ENCODE results near the gene CLMN. TPM values are rescaled to one million over a fixed set of nuclear protein-coding genes. Genes with fewer than 3 reads are reported as not detected.

The CLMN gene
- total and polyA plus RNA-seq, 2 donors (not counting 1 experiment from before 2014, with no cell fraction given), result 9.6 to 51.5 TPM

GRCh38 chr14:95269493-95269892 is 50.2 kb downstream of the CLMN start:
- H4K20me1 ChIP-seq (ENCODE audit: control insufficient read depth, insufficient read depth, low read length, poor library complexity, severe bottlenecking), result peaks cover 4% of the 10 kb centered on the region
- no peak overlapping the region for H3K4me3 ChIP-seq (ENCODE audit: control extremely low read depth in 1 of 5, extremely low read depth in 1 of 5, insufficient read depth in 1 of 5, low read depth in 2 of 5, low read length in 4 of 5)
- intact Hi-C loops (cut with micrococcal nuclease), result loop anchor here (5.0 to 10.0 kb wide), 3 partner anchors 33 to 265 kb away; partner anchors contain the start of gene GLRX5
- H3K4me2 ChIP-seq (replicated peaks; ENCODE audit: low read depth, low read length, poor library complexity, severe bottlenecking), result no peak overlapping the region
- POLR2A ChIA-PET, result no interaction called here
- no peak for ATAC-seq (ENCODE audit: low read depth)
- DNase-seq, result no peak
- peaks cover 14% of the 10 kb centered on the region for H3K79me2 ChIP-seq (ENCODE audit: control insufficient read depth, insufficient read depth, low read length)
- TF ChIP-seq CTCF (IDR thresholded peaks at IDR 0.05) (no peak), EZH2 (IDR thresholded peaks at IDR 0.05; ENCODE audit: borderline replicate concordance, insufficient read depth, low read depth, low read length, poor library complexity, severe bottlenecking) (no peak)
- Mint-ChIP-seq H3K9me3 (ENCODE audit: insufficient read depth) (peaks cover 4% of the 10 kb centered on the region), H3K4me3 (no peak overlapping the region), H3K27me3 (no peaks in the 10 kb centered on the region), H3K4me1 (peaks cover 42% of the 10 kb centered on the region), H3K27ac (no peak overlapping the region)
- no peak overlapping the region for H3K27ac ChIP-seq (ENCODE audit: low read length in 2 of 2)
- H3K27me3 ChIP-seq (replicated peaks in 1 of 4; ENCODE audit: control extremely low read depth in 1 of 4, control insufficient read depth in 3 of 4, insufficient read depth in 4 of 4, low read length in 3 of 4), result no peaks in the 10 kb centered on the region
- 100% methylated on average over 1 of the region's 2 CpGs for WGBS (ENCODE audit: insufficient coverage)
- H3K9me3 ChIP-seq (ENCODE audit: control extremely low read depth in 1 of 3, control insufficient read depth in 2 of 3, insufficient read depth in 1 of 3, low read length in 2 of 3), result no peaks in the 10 kb centered on the region
- CTCF ChIA-PET, result interaction anchor here (0.9 to 1.3 kb wide), 2 partner anchors 14 to 92 kb away, joined by 3 to 4 read pairs; no protein-coding TSS in a partner anchor
- no peak overlapping the region for H2AFZ ChIP-seq (ENCODE audit: insufficient read depth, low read depth, low read length, poor library complexity, severe bottlenecking)
- H3K4me1 ChIP-seq (ENCODE audit: control insufficient read depth in 2 of 2, insufficient read depth in 2 of 2, low read length in 2 of 2), result peaks cover 16 to 24% of the 10 kb centered on the region in 2 donors
- H3K36me3 ChIP-seq (replicated peaks in 1 of 2; ENCODE audit: control extremely low read depth in 1 of 2, control insufficient read depth in 1 of 2, extremely low read depth in 1 of 2, insufficient read depth in 2 of 2, low read length in 1 of 2), result no peaks in the 10 kb centered on the region
- no peak overlapping the region for H3K9ac ChIP-seq (ENCODE audit: low read length)

GRCh38 chr14:95268350-95268749 is 51.4 kb downstream of the CLMN start:
- no peaks in the 10 kb centered on the region for H3K27me3 ChIP-seq (replicated peaks in 1 of 4; ENCODE audit: control extremely low read depth in 1 of 4, control insufficient read depth in 3 of 4, insufficient read depth in 4 of 4, low read length in 3 of 4)
- CTCF ChIA-PET, result interaction anchor here (0.6 kb wide), 1 partner anchor 36 kb away, joined by 3 read pairs; no protein-coding TSS in a partner anchor

More at GRCh38 chr14:95268350-95268749, 51.4 kb downstream of the CLMN start:
- TF ChIP-seq CTCF (IDR thresholded peaks at IDR 0.05) (no peak), EZH2 (IDR thresholded peaks at IDR 0.05; ENCODE audit: borderline replicate concordance, insufficient read depth, low read depth, low read length, poor library complexity, severe bottlenecking) (no peak)
- Histone ChIP-seq H3K36me3 (replicated peaks in 1 of 2; ENCODE audit: control extremely low read depth in 1 of 2, control insufficient read depth in 1 of 2, extremely low read depth in 1 of 2, insufficient read depth in 2 of 2, low read length in 1 of 2) (no peaks in the 10 kb centered on the region), H3K27ac (ENCODE audit: low read length in 2 of 2) (no peak overlapping the region), H3K79me2 (ENCODE audit: control insufficient read depth, insufficient read depth, low read length) (peaks cover 17% of the 10 kb centered on the region), H4K20me1 (ENCODE audit: control insufficient read depth, insufficient read depth, low read length, poor library complexity, severe bottlenecking) (peaks cover 8% of the 10 kb centered on the region), H3K4me3 (ENCODE audit: control extremely low read depth in 1 of 5, extremely low read depth in 1 of 5, insufficient read depth in 1 of 5, low read depth in 2 of 5, low read length in 4 of 5) (no peak overlapping the region), H3K9me3 (ENCODE audit: control extremely low read depth in 1 of 3, control insufficient read depth in 2 of 3, insufficient read depth in 1 of 3, low read length in 2 of 3) (no peaks in the 10 kb centered on the region), H3K9ac (ENCODE audit: low read length) (no peak overlapping the region), H2AFZ (ENCODE audit: insufficient read depth, low read depth, low read length, poor library complexity, severe bottlenecking) (no peak overlapping the region), H3K4me2 (replicated peaks; ENCODE audit: low read depth, low read length, poor library complexity, severe bottlenecking) (no peak overlapping the region), H3K4me1 (ENCODE audit: control insufficient read depth in 2 of 2, insufficient read depth in 2 of 2, low read length in 2 of 2) (peaks cover 21 to 28% of the 10 kb centered on the region in 2 donors)
- no peak overlapping the region for H3K4me3 Mint-ChIP-seq
- DNase-seq (no peak), ATAC-seq (ENCODE audit: low read depth) (no peak)
- intact Hi-C loops (cut with micrococcal nuclease), result loop anchor here (5.0 to 10.0 kb wide), 3 partner anchors 34 to 266 kb away; partner anchors contain the start of gene GLRX5
- peaks cover 46% of the 10 kb centered on the region for H3K4me1 Mint-ChIP-seq
- peaks cover 4% of the 10 kb centered on the region for H3K9me3 Mint-ChIP-seq (ENCODE audit: insufficient read depth)
- H3K27me3 Mint-ChIP-seq, result no peaks in the 10 kb centered on the region
- POLR2A ChIA-PET, result no interaction called here
- H3K27ac Mint-ChIP-seq, result no peak overlapping the region
